Stimulated activated CD8-positive, alpha-beta memory T cell treated with anti-CD3 and anti-CD28 coated beads, Interleukin-7, amount 100 ng/mL, for 24 hours (primary cell): ENCODE data around the gene NT5DC4.

Source experiments
- DNase-seq: peaks from one replicate; pipeline ENCODE4 v3.0.0-alpha.2; 2020; ENCODE audit warnings: low read depth

The NT5DC4 gene

DNA sequence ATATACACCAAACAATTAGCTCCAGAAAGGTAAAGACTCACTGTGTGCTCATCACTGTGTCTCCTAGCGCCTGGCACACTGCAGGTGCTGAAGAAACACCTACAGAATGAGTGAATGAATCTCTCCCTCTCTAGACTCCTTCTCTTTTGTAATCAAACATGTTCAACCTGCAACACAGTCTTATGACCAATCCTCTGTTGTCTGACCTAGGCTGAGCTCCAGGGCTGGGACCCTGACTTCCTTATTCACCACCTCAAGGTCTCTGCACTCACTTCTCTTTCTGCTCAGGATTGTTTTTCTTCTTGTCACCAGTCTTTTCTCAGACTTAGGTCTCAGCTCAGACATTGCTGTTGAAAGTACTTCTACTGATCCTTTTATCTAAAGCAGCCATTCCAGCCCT is 33.7 kb downstream of the NT5DC4 start:
- no peak for DNase-seq

- DNase-seq = no peak
Measured at GRCh38 chr2:112755444-112755843, 34.6 kb downstream of the NT5DC4 start.

DNA sequence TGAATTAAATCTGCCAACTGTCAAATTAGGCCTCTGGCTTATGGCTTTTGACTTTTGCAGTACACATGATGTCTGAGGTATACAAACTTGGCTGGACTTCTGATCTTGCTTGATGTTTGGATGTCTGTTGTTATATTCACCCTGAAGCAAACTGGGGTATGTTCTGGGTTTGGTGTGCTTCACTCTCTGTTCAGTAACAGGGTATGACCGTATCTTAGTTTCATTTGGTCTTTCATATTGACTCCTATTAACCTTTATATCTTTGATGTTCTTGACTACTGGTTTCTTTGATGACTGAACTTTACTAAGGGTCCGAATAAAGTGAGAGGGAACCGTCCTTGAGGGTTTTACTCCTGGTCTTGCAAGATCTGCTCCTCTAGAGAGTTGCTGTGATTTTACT is 35.4 kb downstream of the NT5DC4 start:
- no peak for DNase-seq

GRCh38 chr2:112757265-112757664 is 36.4 kb downstream of the NT5DC4 start:
- no peak for DNase-seq

- no peak for DNase-seq
Measured at GRCh38 chr2:112758711-112759110, 37.9 kb downstream of the NT5DC4 start.

- DNase-seq = no peak
Measured at GRCh38 chr2:112760149-112760548, 39.3 kb downstream of the NT5DC4 start.

GRCh38 chr2:112762276-112762675 is 41.5 kb downstream of the NT5DC4 start:
- DNase-seq = no peak

DNA sequence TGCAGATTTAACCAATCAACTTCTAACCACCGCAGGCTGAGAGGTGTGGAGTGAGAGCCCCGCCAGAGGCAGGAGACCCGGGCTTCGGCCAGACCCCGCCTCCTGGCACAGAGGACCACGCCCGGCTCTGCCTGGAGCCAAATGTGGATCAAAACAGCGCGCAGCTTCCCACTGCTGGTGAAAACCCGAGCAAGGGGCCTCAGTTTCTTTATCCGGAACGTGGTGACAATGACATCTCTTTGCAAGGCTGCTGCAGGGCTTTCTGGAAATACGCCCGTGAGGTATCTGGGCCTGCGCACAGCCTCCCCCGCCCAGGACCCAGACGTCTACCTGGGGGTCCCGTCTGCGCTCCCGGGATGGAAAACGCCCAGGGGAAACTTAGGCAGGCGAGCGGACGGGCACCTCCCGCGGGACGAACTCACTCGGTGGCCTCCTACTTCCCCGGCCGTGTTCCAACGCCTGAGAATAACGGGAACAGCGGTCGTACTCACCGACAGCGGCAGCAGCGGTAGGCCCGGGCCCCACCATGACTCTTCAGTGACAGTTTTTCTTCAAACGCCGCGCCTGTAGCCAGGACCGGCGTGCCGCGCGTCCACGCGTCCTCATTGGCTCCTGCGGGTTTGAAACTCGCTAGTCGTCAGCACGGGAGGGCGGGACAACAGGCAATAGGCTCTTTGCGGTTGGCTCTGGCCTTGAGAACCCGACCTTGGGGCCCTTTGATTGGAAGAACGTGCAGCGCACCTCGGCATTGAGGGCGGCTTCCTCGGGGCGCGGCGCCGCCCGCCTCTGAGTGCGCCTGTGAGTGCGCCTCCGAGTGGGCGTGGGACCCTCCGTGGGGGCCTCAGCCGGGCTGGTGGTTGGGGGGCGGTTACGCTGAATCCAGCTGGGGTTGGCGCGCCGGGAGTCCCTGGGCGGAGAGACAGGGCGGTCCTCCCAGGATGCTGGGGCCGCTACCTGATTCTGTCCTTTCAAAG is 43.5 kb downstream of the NT5DC4 start, which contains the start of gene CKAP2L:
CKAP2L (minus strand) TSS at position 539 of the 974 bp plus-strand sequence; CDS start at position 528, 11 bp downstream.
- DNase-seq = peak; percentile 93

- no peak for DNase-seq
Measured at GRCh38 chr2:112765251-112765650, 44.4 kb downstream of the NT5DC4 start.

GRCh38 chr2:112767693-112768330 is 47.0 kb downstream of the NT5DC4 start:
- DNase-seq = no peak

GRCh38 chr2:112768432-112768831 is 47.6 kb downstream of the NT5DC4 start:
- no peak for DNase-seq

GRCh38 chr2:112772322-112772721 is 51.5 kb downstream of the NT5DC4 start:
- DNase-seq = no peak

GRCh38 chr2:112772911-112773475 is 52.2 kb downstream of the NT5DC4 start:
- no peak for DNase-seq

DNA sequence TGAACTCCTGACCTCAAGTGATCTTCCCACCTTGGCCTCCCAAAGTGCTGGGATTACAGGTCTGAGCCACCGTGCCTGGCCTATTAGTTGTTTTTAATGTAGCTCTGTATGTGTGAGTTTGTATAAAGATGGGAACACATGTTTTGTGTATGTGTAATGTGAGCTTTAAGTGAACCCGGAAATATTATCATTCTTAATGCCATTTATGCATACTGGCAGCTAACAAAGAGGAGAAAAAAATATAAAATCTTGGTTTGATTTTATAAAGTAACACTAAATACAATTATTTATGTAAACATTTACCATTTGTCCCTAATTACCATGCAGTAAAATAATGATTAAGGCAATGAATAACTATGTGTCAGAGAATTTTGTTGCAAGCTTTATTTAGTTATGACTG is 52.7 kb downstream of the NT5DC4 start:
- DNase-seq = no peak

- DNase-seq = no peak
Measured at GRCh38 chr2:112774536-112775285, 53.9 kb downstream of the NT5DC4 start.

DNA sequence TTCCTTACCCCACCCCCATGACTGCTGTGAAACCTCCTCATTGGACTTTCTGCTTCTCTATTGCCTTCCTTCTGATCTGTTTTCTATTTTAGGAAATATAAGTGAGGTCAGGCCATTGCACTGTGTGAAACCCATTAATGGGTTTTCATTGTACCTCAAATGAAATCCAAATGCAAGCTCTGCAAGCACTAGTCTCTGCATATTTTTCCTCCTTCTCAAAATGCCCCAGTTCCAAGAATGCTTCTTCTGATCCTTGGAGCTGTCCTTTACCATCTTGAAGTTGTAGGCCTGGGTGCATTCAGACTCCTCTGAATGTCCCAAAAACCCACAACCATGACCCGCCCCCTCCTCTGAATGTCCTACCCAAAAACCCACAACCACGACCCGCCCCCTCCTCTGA is 55.3 kb downstream of the NT5DC4 start:
- DNase-seq = no peak

DNA sequence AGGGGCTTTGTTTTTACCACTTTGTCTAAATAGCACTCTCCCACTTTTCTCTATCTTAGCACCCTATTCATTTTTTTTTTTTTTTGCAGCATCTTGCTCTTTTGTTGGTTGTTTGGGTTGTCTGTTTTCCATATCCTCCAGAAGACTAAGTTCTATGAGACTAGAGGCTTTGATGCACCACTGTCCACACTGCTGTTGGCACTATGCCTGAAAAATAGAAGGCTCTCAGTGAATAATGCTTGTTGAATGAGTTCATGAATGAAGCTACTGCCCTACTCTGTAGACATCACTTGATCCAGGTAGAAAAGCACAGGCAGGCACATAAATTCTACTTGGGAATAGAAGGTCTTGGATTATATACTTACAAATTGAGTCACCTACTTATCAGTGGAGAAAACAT is 56.2 kb downstream of the NT5DC4 start:
- no peak for DNase-seq

GRCh38 chr2:112779598-112779997 is 58.8 kb downstream of the NT5DC4 start:
- no peak for DNase-seq

- no peak for DNase-seq
Measured at GRCh38 chr2:112782234-112782799, 61.5 kb downstream of the NT5DC4 start.

- DNase-seq = no peak
Measured at GRCh38 chr2:112783187-112783714, 62.4 kb downstream of the NT5DC4 start.
